ENCODE results near the gene ZNF467.

ZNF467 gene

DNA sequence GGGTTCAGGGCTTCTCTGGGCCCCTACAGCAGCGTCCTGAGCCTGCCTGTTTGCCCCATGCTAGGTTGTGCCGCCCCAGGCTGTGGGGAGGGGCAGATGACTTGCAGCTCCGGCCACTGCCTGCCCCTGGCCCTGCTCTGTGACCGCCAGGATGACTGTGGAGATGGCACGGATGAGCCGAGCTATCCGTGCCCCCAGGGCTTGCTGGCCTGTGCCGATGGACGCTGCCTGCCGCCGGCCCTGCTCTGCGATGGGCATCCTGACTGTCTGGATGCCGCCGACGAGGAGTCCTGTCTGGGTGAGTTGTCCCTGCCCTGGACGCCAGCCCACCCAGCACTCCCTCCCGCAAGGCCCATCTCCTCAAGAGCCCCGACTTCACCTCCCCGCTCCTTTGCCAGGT, 15.7 kb upstream of the ZNF467 start:
- CTCF ChIA-PET: no interaction called here
- DNase-seq (ENCODE audit: low spot score): no peak
- POLR2A ChIA-PET (ENCODE audit: low non-redundant PET): no interaction called here
- TF ChIP-seq, protein P1, sequence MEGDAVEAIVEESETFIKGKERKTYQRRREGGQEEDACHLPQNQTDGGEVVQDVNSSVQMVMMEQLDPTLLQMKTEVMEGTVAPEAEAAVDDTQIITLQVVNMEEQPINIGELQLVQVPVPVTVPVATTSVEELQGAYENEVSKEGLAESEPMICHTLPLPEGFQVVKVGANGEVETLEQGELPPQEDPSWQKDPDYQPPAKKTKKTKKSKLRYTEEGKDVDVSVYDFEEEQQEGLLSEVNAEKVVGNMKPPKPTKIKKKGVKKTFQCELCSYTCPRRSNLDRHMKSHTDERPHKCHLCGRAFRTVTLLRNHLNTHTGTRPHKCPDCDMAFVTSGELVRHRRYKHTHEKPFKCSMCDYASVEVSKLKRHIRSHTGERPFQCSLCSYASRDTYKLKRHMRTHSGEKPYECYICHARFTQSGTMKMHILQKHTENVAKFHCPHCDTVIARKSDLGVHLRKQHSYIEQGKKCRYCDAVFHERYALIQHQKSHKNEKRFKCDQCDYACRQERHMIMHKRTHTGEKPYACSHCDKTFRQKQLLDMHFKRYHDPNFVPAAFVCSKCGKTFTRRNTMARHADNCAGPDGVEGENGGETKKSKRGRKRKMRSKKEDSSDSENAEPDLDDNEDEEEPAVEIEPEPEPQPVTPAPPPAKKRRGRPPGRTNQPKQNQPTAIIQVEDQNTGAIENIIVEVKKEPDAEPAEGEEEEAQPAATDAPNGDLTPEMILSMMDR (conservative IDR thresholded peaks at IDR 0.05; ENCODE audit: low read depth): no peak
- no peak overlapping the region for H3K27ac ChIP-seq

DNA sequence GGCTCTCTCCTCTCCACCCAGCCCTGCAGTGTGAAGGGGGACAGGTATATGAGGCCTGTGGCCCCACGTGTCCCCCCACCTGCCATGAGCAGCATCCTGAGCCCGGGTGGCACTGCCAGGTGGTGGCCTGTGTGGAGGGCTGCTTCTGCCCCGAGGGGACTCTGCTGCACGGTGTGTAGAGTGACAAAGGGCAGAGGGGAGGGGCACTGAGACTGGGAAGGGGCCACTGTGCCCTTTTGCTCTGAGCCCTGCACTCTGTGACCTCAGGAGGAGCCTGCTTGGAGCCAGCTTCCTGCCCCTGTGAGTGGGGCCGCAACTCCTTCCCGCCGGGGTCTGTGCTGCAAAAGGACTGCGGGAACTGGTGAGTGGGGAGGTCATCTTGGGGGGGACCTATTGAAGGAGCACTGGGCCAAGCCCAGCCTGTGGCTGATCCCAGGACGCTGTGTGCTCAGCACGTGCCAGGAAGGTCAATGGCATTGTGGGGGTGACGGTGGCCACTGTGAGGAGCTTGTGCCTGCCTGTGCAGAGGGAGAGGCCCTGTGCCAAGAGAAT, 15.0 kb upstream of the ZNF467 start:
- TF ChIP-seq, protein P1 (conservative IDR thresholded peaks at IDR 0.05; ENCODE audit: low read depth): no peak
- ChIA-PET POLR2A (ENCODE audit: low non-redundant PET) (no interaction called here), CTCF (no interaction called here)
- no peak overlapping the region for H3K27ac ChIP-seq
- no peak for DNase-seq (ENCODE audit: low spot score)

DNA sequence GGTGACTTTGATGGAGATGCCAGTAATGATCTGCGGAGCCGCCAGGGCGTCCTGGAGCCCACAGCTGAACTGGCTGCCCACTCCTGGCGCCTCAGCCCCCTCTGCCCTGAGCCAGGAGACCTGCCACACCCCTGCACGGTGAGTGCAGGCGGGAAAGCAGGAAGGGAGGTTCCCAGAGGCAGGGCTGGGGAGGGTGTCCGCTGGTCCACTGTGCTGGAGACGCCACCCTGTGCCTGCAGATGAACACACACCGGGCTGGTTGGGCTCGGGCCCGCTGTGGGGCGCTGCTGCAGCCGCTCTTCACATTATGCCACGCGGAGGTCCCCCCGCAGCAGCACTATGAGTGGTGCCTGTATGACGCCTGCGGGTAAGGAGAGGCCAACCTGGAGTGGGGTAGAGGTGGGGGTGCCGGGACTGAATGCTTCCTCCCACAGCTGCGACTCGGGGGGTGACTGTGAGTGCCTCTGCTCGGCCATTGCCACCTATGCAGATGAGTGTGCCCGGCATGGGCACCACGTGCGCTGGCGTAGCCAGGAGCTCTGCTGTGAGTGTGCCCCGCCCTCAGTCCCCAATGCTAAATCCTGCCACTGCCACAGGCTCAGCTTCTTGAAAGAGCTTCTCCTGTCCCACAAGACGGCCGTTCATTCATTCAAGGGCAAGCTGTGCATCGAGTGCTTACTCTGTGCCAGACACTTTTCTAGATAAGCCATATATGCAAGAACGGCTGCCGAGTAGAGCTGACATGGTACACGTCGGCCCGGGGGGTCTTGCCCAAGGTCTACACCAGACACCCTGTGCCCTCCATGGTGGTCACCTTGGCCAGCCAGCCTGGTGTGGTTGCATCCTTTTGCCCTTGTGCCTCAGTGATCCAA, 14.3 kb upstream of the ZNF467 start:
- H3K27ac ChIP-seq: no peak overlapping the region
- CTCF ChIA-PET: no interaction called here
- POLR2A ChIA-PET (ENCODE audit: low non-redundant PET): no interaction called here
- DNase-seq (ENCODE audit: low spot score): no peak
- TF ChIP-seq, protein P1 (conservative IDR thresholded peaks at IDR 0.05; ENCODE audit: low read depth): peak; percentile 21; the same call in 1 of the 2 replicates

DNA sequence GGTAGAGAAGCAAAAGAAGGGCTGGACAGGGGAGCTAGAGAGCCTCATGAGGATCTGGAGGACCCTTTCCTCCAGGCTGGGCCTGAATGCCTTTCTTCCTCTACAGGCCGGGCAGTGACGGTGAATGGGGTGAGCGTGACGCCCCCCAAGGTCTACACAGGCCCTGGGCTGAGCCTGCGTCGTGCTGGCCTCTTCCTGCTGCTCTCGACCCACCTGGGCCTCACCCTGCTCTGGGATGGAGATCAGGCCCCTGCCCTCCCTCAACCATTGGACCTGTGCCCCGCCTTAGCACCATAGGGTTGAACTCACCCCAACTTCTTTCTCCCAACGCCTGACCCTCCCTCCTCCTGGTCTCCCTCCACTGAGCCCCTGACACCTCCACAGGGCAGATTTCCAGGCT, 12.6 kb upstream of the ZNF467 start:
- no peak for DNase-seq (ENCODE audit: low spot score)
- ChIA-PET CTCF (interaction anchor here (0.6 kb wide), 1 partner anchor 22 kb away, joined by 3 read pairs; no protein-coding TSS in a partner anchor), POLR2A (ENCODE audit: low non-redundant PET) (no interaction called here)
- no peak overlapping the region for H3K27ac ChIP-seq
- TF ChIP-seq, protein P1 (conservative IDR thresholded peaks at IDR 0.05; ENCODE audit: low read depth): no peak

DNA sequence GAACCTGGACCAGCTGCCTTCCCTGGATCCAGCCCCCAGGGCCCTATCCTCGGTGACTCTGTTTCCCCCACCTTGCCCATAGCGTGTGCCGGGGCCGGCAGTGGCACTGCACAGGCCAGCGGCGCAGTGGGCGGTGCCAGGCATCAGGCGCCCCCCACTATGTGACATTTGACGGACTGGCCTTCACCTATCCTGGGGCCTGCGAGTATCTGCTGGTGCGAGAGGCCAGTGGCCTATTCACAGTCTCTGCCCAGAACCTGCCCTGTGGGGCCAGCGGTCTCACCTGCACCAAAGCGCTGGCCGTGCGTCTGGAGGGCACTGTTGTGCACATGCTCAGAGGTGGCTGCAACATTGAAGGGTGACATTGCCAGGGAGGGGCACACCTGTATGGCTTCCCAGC, 12.0 kb upstream of the ZNF467 start:
- DNase-seq (ENCODE audit: low spot score): no peak
- ChIA-PET CTCF (no interaction called here), POLR2A (ENCODE audit: low non-redundant PET) (no interaction called here)
- no peak overlapping the region for H3K27ac ChIP-seq
- TF ChIP-seq, protein P1 (conservative IDR thresholded peaks at IDR 0.05; ENCODE audit: low read depth): no peak

DNA sequence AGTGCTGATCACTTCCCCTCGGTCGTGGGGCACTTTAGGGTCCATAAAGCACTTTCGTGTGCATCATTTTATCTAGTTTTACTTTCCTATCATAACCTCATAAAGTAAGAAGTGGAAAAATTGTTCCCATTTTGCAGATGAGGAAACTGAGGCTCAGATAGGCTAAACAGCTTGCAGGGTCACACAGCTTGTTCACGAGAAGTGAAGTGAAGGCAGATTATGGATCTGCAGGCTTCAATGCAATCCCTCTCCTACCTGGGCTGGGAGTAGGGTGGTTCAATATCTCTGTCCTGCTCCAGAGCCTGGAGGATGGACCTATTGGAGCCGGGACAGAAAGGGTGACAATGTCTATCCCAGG, 10.8 kb upstream of the ZNF467 start:
- DNase-seq (ENCODE audit: low spot score): no peak
- no peak overlapping the region for H3K27ac ChIP-seq
- TF ChIP-seq, protein P1 (conservative IDR thresholded peaks at IDR 0.05; ENCODE audit: low read depth): no peak
- ChIA-PET CTCF (no interaction called here), POLR2A (ENCODE audit: low non-redundant PET) (no interaction called here)
